ENCODE data around the gene NUPR1. TPM values are rescaled to one million over a fixed set of nuclear protein-coding genes. Genes with fewer than 3 reads are reported as not detected.

NUPR1 gene
- total RNA-seq, 2 experiments from 2014 or later = not detected

- Histone ChIP-seq H3K27ac (ENCODE audit: low read depth in 1 of 2, low read length in 2 of 2) (peak within 1 kb of the TSS; percentile 90 to 97), H3K36me3 (ENCODE audit: insufficient read depth, low read length) (peaks cover 15% of the 10 kb centered on the region), H3K9me3 (ENCODE audit: control insufficient read depth in 1 of 2, insufficient read depth in 1 of 2, low read length in 2 of 2) (peaks cover 0 to 6% of the 10 kb centered on the region in 2 experiments), H3K27me3 (ENCODE audit: control insufficient read depth in 1 of 2, insufficient read depth in 2 of 2, low read length in 2 of 2) (no peaks in the 10 kb centered on the region), H3K4me1 (ENCODE audit: insufficient read depth, low read length) (peaks cover 76% of the 10 kb centered on the region), H3K4me3 (ENCODE audit: low read length) (peak within 1 kb of the TSS; percentile 78)
- Mint-ChIP-seq H3K27ac (peak within 1 kb of the TSS; percentile 99), H3K36me3 (ENCODE audit: low read depth) (peaks cover 24% of the 10 kb centered on the region), H3K4me3 (peak within 1 kb of the TSS; percentile 92), H3K9me3 (no peaks in the 10 kb centered on the region), H3K4me1 (ENCODE audit: low read depth) (peaks cover 59% of the 10 kb centered on the region), H3K27me3 (no peaks in the 10 kb centered on the region)
- TF ChIP-seq CTCF (IDR thresholded peaks at IDR 0.05) = no peak
- ChIA-PET POLR2A (interaction anchor here (0.6 to 5.4 kb wide), 20 partner anchors 9 to 527 kb away, joined by 3 to 69 read pairs (median 6); partner anchors contain the start of genes ATXN2L, SBK1 and SGF29), CTCF (interaction anchor here (0.9 kb wide), 1 partner anchor 60 kb away, joined by 3 read pairs; the partner anchor contains the start of gene SGF29)
- peak; percentile 81 for ATAC-seq (ENCODE audit: poor library complexity)
- intact Hi-C loops (cut with DNase I, micrococcal nuclease) = loop anchor here (1.0 to 10.0 kb wide), 5 partner anchors 59 to 353 kb away; partner anchors contain the start of genes SBK1 (in 2 of the 2), SGF29 (in 1 of the 2), TUFM (in 1 of the 2) and XPO6 (in 1 of the 2)
- peak; percentile 69 to 98 (median 82) for DNase-seq
Observed at GRCh38 chr16:28494121-28494851, 44.5 kb downstream of the NUPR1 start, which contains the start of gene APOBR. APOBR (plus strand) TSS chr16:28494643; CDS start chr16:28494682, 39 bp downstream.

- H3K4me1 Mint-ChIP-seq (ENCODE audit: low read depth) = peaks cover 68% of the 10 kb centered on the region
- intact Hi-C loops (cut with DNase I, micrococcal nuclease) = loop anchor here (5.0 to 10.0 kb wide), 3 partner anchors 200 to 352 kb away; partner anchors contain the start of genes SBK1 (in 2 of the 2), TUFM (in 1 of the 2) and XPO6 (in 1 of the 2)
- no peaks in the 10 kb centered on the region for H3K9me3 Mint-ChIP-seq
- ChIA-PET CTCF (interaction anchor here (1.8 kb wide), 1 partner anchor 62 kb away, joined by 5 read pairs; the partner anchor contains the start of gene SGF29), POLR2A (interaction anchor here (1.0 to 5.4 kb wide), 5 partner anchors 41 to 183 kb away, joined by 3 to 69 read pairs (median 8); partner anchors contain the start of gene SGF29)
- H3K27me3 Mint-ChIP-seq = no peaks in the 10 kb centered on the region
- Histone ChIP-seq H3K4me3 (ENCODE audit: low read length) (peak overlapping the region; percentile 78), H3K27ac (ENCODE audit: low read depth in 1 of 2, low read length in 2 of 2) (peak overlapping the region; percentile 89 to 97), H3K27me3 (ENCODE audit: control insufficient read depth in 1 of 2, insufficient read depth in 2 of 2, low read length in 2 of 2) (no peaks in the 10 kb centered on the region), H3K9me3 (ENCODE audit: control insufficient read depth in 1 of 2, insufficient read depth in 1 of 2, low read length in 2 of 2) (peaks cover 0 to 6% of the 10 kb centered on the region in 2 experiments), H3K36me3 (ENCODE audit: insufficient read depth, low read length) (peaks cover 22% of the 10 kb centered on the region), H3K4me1 (ENCODE audit: insufficient read depth, low read length) (peaks cover 86% of the 10 kb centered on the region)
- ATAC-seq (ENCODE audit: poor library complexity) = no peak
- H3K36me3 Mint-ChIP-seq (ENCODE audit: low read depth) = peaks cover 41% of the 10 kb centered on the region
- no peak for TF ChIP-seq CTCF (IDR thresholded peaks at IDR 0.05)
- DNase-seq = peak in 2 of 14 experiments; percentile 12 to 14
- peak overlapping the region; percentile 99 for H3K27ac Mint-ChIP-seq
- peak overlapping the region; percentile 92 for H3K4me3 Mint-ChIP-seq
Observed at GRCh38 chr16:28492511-28492910, 46.3 kb downstream of the NUPR1 start.

- H3K4me3 ChIP-seq (ENCODE audit: low read length) = peak within 1 kb of the TSS; percentile 78
- ChIA-PET POLR2A (interaction anchor here (0.6 to 5.4 kb wide), 11 partner anchors 24 to 332 kb away, joined by 3 to 69 read pairs (median 4); partner anchors contain the start of genes SGF29 and SULT1A1), CTCF (interaction anchor here (1.8 kb wide), 1 partner anchor 62 kb away, joined by 5 read pairs; the partner anchor contains the start of gene SGF29)
- H3K27ac ChIP-seq (ENCODE audit: low read depth in 1 of 2, low read length in 2 of 2) = peak within 1 kb of the TSS; percentile 90 to 97
- ATAC-seq (ENCODE audit: poor library complexity) (peak; percentile 56), DNase-seq (peak; percentile 75 to 95 (median 82))
- Mint-ChIP-seq H3K4me3 (peak within 1 kb of the TSS; percentile 92), H3K36me3 (ENCODE audit: low read depth) (peaks cover 42% of the 10 kb centered on the region), H3K27ac (peak within 1 kb of the TSS; percentile 99), H3K4me1 (ENCODE audit: low read depth) (peaks cover 65% of the 10 kb centered on the region), H3K27me3 (no peaks in the 10 kb centered on the region), H3K9me3 (no peaks in the 10 kb centered on the region)
- intact Hi-C loops (cut with DNase I, micrococcal nuclease) = loop anchor here (2.0 to 10.0 kb wide), 4 partner anchors 57 to 353 kb away; partner anchors contain the start of genes SBK1 (in 2 of the 2), TUFM (in 1 of the 2) and XPO6 (in 1 of the 2)
- H3K4me1 ChIP-seq (ENCODE audit: insufficient read depth, low read length) = peaks cover 86% of the 10 kb centered on the region
- peaks cover 0 to 6% of the 10 kb centered on the region in 2 experiments for H3K9me3 ChIP-seq (ENCODE audit: control insufficient read depth in 1 of 2, insufficient read depth in 1 of 2, low read length in 2 of 2)
- H3K27me3 ChIP-seq (ENCODE audit: control insufficient read depth in 1 of 2, insufficient read depth in 2 of 2, low read length in 2 of 2) = no peaks in the 10 kb centered on the region
- H3K36me3 ChIP-seq (ENCODE audit: insufficient read depth, low read length) = peaks cover 23% of the 10 kb centered on the region
- no peak for TF ChIP-seq CTCF (IDR thresholded peaks at IDR 0.05)
Observed at GRCh38 chr16:28491970-28492474, 46.8 kb downstream of the NUPR1 start, which contains the start of gene CLN3. CLN3 (minus strand) TSS chr16:28492074; CDS start chr16:28491759, 315 bp downstream.

Measured in CD4-positive, alpha-beta T cell (primary cell).